ENCODE results near the gene ZNF547. TPM values are rescaled to one million over a fixed set of nuclear protein-coding genes. Genes with fewer than 3 reads are reported as not detected.

Gene ZNF547
- total and polyA plus RNA-seq, 2 experiments from 2014 or later = 1.1 to 4.9 TPM

DNA sequence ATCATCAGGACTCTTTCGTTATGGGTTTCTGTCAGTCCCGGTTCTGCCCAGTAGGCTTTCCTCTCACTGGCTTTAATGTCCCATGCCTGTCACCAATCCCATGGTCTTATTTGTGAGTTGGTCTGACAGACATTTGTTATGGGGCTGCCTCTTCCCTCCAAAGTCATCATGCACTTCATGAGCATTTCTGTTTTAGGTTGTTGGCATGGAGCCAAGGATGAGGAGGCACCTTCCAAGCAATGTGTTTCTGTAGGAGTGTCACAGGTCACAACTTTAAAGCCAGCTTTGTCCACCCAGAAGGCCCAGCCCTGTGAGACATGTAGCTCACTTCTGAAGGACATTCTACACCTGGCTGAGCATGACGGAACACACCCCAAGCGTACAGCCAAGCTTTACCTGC is 56.1 kb downstream of the ZNF547 start (continued):
- TF ChIP-seq ZNF462 (CRISPR knock-in tag; IDR thresholded peaks at IDR 0.05) = no peak

DNA sequence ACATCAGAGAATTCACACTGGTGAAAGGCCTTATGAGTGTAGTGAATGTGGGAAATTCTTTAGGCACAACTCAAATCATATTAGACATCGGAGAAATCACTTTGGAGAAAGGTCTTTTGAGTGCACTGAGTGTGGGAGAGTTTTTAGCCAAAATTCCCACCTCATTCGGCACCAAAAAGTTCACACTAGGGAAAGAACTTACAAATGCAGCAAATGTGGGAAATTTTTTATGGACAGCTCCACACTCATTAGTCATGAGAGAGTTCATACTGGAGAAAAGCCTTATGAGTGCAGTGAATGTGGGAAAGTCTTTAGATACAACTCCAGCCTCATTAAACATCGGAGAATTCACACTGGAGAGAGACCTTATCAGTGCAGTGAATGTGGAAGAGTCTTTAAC is 57.7 kb downstream of the ZNF547 start:
- H3F3A ChIP-seq (replicated peaks; ENCODE audit: low read depth) = no peaks in the 10 kb centered on the region
- Mint-ChIP-seq H3K36me3 (ENCODE audit: low read depth) (peaks cover 33% of the 10 kb centered on the region), H3K4me3 (no peak overlapping the region), H3K4me1 (no peaks in the 10 kb centered on the region), H3K9me3 (no peaks in the 10 kb centered on the region), H3K27ac (no peak overlapping the region), H3K27me3 (ENCODE audit: insufficient read depth, low read depth, poor library complexity) (peaks cover 4% of the 10 kb centered on the region)
- no peaks in the 10 kb centered on the region; the same call in 1 of the 2 replicates for H4K20me1 ChIP-seq (replicated peaks; ENCODE audit: insufficient read depth)
- no peak for ATAC-seq
- H3K4me3 ChIP-seq = no peak overlapping the region
- H3K4me1 ChIP-seq (ENCODE audit: insufficient read depth) = no peaks in the 10 kb centered on the region
- H2AFZ ChIP-seq = no peak overlapping the region
- H3K4me2 ChIP-seq = no peak overlapping the region
- DNase-seq (ENCODE audit: low spot score) = no peak
- H3K36me3 ChIP-seq (ENCODE audit: insufficient read depth) = peaks cover 3% of the 10 kb centered on the region
- no peaks in the 10 kb centered on the region for H3K27me3 ChIP-seq (ENCODE audit: insufficient read depth)
- peaks cover 2% of the 10 kb centered on the region; the same call in 1 of the 2 replicates for H3K79me2 ChIP-seq (replicated peaks; ENCODE audit: insufficient read depth)
- H3K9me2 ChIP-seq (ENCODE audit: insufficient read depth) = no peaks in the 10 kb centered on the region
- no peak overlapping the region for H3K27ac ChIP-seq (ENCODE audit: low read depth)
- TF ChIP-seq EZH2phosphoT487 (IDR thresholded peaks at IDR 0.05; ENCODE audit: unreplicated experiment) = no peak
- TF ChIP-seq STAT1 (IDR thresholded peaks at IDR 0.05; ENCODE audit: unreplicated experiment) = no peak
- no peak for TF ChIP-seq REST (IDR thresholded peaks at IDR 0.05; ENCODE audit: unreplicated experiment)
- TF ChIP-seq POLR2AphosphoS5 (IDR thresholded peaks at IDR 0.05; ENCODE audit: low read depth) = no peak
- no peak for TF ChIP-seq CREB1 (CRISPR knock-in tag; IDR thresholded peaks at IDR 0.05; ENCODE audit: low read depth)
- no peak for TF ChIP-seq ZNF331 (CRISPR knock-in tag; IDR thresholded peaks at IDR 0.05; ENCODE audit: low read depth)

Data from GM23338 (cell line).